Breast epithelium (tissue), 4 donors: Measurements from ENCODE around the gene BTN3A1. TPM values are rescaled to one million over a fixed set of nuclear protein-coding genes. Genes with fewer than 3 reads are reported as not detected.

Experiments used
- DNase-seq, 2 donors: peaks; one replicate each; pipeline ENCODE4 v3.0.0-alpha.2; 2019; ENCODE audit warnings: low spot score in 2 of 2
- H3K27ac ChIP-seq, 2 donors: fragments of 200-600 bp; sonication (generic) in 1 of 2; one replicate each; pipeline ENCODE4 v1.5.1; 2016 to 2019; ENCODE audit warnings: mild to moderate bottlenecking in 1 of 2
- H3K27me3 ChIP-seq, 2 donors: fragments of 200-600 bp; sonication (generic) in 1 of 2; one replicate each; pipeline versions ENCODE4 v1.5.1 to v1.6.0; 2017 to 2019; ENCODE audit warnings: control low read depth in 1 of 2, mild to moderate bottlenecking in 1 of 2
- H3K36me3 ChIP-seq: fragments of 200-600 bp; one replicate; pipeline ENCODE4 v1.5.1; 2019
- H3K4me1 ChIP-seq, 2 donors: fragments of 200-600 bp; sonication (generic); one replicate each; pipeline ENCODE4 v1.5.1; 2016 to 2019; ENCODE audit warnings: control low read depth in 1 of 2
- H3K4me3 ChIP-seq, 3 donors: fragments of 200-600 bp; sonication (generic); 1 replicate in 2 of 3; 2 replicates in 1 of 3; pipeline ENCODE4 v1.5.1; 2016 to 2019; ENCODE audit warnings: mild to moderate bottlenecking in 3 of 3, moderate library complexity in 2 of 3
- H3K9me3 ChIP-seq, 2 donors: fragments of 200-600 bp; sonication (generic) in 1 of 2; one replicate each; pipeline ENCODE4 v1.5.1; 2016 to 2019; ENCODE audit warnings: control low read depth in 1 of 2
- POLR2A ChIP-seq: fragments of 450-650 bp; IDR thresholded peaks from one replicate; pipeline ENCODE4 v1.6.1; 2016; ENCODE audit warnings: antibody characterized with exemption, mild to moderate bottlenecking, moderate library complexity
- POLR2AphosphoS5 ChIP-seq, 3 donors: sonication (generic); formaldehyde crosslinking; IDR thresholded peaks; one replicate each; pipeline ENCODE4 v1.6.1; 2017; ENCODE audit warnings: antibody characterized with exemption in 3 of 3
- intact Hi-C: fragments of 100-400 bp; cut with DNase I; formaldehyde crosslinking; loops from one replicate; pipeline ENCODE4 v1.15.1; 2023; ENCODE audit warnings: low total_unique reads
- total RNA-seq, 3 donors: library from RNA; depleted of rRNA; stranded (reverse); fragments of >200 nt; gene quantifications; one replicate each; pipeline ENCODE4 v1.1.0, GENCODE V29; 2016
- TF ChIP-seq, protein P1 (sequence below), 3 donors: fragments of 450-650 bp; IDR thresholded peaks; one replicate each; pipeline ENCODE4 v1.5.1; 2016 to 2017; ENCODE audit warnings: antibody characterized with exemption in 3 of 3, mild to moderate bottlenecking in 3 of 3, moderate library complexity in 3 of 3

Gene BTN3A1
- total RNA-seq, 3 donors from 2014 or later: 9.1 to 23.4 (median 12.8) TPM

DNA sequence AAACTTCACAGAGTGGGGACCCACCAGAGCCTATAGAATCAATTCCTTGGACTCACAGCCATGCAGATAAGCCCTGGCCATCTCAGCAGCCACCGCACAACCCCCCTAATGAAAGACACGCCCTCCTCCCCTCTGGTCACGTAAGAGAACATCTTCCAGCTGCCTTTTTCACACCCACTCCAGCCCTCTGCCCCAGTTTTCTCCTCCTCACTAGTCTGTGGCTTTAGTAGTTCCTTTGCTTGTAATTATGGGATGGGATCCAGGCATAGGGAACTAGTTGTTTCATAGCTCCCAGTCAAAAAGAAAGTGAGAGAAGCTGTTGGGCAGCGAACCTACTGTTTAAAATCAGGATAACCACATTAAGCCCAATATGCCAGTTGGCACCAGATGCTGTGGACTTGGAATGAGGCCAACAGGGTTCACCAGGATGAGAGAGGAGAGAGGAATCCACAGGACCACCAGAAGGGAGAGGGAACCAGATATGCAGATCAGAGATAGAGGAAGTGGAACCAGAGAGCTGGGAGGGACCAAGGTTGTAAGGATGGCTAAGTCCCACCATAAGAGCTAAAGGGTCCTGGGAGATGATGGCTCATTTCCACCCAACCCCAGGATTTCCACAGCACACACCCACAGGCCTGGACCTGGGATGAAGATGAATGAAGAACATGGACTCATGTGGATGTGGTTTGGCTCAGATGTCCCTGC, 9.0 kb upstream of the BTN3A1 start:
- intact Hi-C loops: no loop called here
- Histone ChIP-seq H3K4me1 (no peaks in the 10 kb centered on the region), H3K27ac (peak overlapping the region in 1 of 2 donors; percentile 32)

DNA sequence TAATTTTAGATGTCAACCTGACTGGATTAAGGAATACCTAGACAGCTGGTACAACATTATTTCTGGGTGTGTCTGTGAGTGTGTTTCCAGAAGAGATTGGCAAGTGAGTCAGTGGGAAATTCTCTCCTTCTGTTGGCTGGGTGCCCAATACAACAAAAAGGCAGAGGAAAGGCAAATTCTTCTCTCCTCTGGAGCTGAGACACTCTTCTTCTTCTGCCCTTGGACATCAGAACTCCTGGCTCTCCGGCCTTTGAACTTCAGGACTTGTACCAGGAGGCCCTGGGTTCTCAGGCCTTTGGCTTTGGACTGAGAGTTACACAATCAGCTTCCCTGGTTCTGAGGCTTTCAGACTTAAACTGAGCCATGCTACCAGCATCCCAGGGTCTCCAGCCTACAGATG, 7.8 kb upstream of the BTN3A1 start:
- no peak for DNase-seq
- H3K36me3 ChIP-seq: no peaks in the 10 kb centered on the region
- no peaks in the 10 kb centered on the region for H3K4me1 ChIP-seq
- intact Hi-C loops: no loop called here
- no peaks in the 10 kb centered on the region for H3K9me3 ChIP-seq
- no peak overlapping the region for H3K4me3 ChIP-seq
- H3K27ac ChIP-seq: no peak overlapping the region
- no peaks in the 10 kb centered on the region for H3K27me3 ChIP-seq
- TF ChIP-seq, protein P1, sequence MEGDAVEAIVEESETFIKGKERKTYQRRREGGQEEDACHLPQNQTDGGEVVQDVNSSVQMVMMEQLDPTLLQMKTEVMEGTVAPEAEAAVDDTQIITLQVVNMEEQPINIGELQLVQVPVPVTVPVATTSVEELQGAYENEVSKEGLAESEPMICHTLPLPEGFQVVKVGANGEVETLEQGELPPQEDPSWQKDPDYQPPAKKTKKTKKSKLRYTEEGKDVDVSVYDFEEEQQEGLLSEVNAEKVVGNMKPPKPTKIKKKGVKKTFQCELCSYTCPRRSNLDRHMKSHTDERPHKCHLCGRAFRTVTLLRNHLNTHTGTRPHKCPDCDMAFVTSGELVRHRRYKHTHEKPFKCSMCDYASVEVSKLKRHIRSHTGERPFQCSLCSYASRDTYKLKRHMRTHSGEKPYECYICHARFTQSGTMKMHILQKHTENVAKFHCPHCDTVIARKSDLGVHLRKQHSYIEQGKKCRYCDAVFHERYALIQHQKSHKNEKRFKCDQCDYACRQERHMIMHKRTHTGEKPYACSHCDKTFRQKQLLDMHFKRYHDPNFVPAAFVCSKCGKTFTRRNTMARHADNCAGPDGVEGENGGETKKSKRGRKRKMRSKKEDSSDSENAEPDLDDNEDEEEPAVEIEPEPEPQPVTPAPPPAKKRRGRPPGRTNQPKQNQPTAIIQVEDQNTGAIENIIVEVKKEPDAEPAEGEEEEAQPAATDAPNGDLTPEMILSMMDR (IDR thresholded peaks at IDR 0.05): no peak
- TF ChIP-seq POLR2A (no peak), POLR2AphosphoS5 (IDR thresholded peaks at IDR 0.05) (no peak)

More for the DNA sequence above, 9.0 kb upstream of the BTN3A1 start:
- no peak for TF ChIP-seq POLR2A
- no peak for TF ChIP-seq POLR2AphosphoS5 (IDR thresholded peaks at IDR 0.05)
- TF ChIP-seq, protein P1 (IDR thresholded peaks at IDR 0.05): no peak
- H3K4me3 ChIP-seq: no peak overlapping the region
- no peak for DNase-seq
- no peaks in the 10 kb centered on the region for H3K36me3 ChIP-seq
- no peaks in the 10 kb centered on the region for H3K27me3 ChIP-seq
- H3K9me3 ChIP-seq: no peaks in the 10 kb centered on the region

DNA sequence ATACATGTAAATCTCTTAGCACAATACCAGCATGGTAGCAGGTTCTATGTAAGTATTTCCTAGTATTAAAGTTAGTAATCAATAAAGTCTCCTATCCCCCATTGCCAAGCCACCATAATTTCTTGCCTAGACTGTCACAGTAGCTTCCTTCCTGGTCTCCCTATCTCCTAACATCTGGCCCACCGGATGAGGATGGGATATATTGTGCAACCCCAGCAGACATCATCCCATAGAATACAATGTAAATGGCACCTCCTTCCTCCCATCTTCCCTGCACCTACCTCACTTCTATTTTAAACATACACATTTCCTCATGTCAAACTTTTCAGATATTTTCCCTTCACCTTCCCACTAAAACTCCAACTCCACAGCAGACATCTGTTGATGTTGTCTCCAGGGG, 3.5 kb upstream of the BTN3A1 start:
- intact Hi-C loops: no loop called here
- TF ChIP-seq POLR2AphosphoS5 (IDR thresholded peaks at IDR 0.05) (no peak), POLR2A (no peak)
- TF ChIP-seq, protein P1 (IDR thresholded peaks at IDR 0.05): no peak

DNA sequence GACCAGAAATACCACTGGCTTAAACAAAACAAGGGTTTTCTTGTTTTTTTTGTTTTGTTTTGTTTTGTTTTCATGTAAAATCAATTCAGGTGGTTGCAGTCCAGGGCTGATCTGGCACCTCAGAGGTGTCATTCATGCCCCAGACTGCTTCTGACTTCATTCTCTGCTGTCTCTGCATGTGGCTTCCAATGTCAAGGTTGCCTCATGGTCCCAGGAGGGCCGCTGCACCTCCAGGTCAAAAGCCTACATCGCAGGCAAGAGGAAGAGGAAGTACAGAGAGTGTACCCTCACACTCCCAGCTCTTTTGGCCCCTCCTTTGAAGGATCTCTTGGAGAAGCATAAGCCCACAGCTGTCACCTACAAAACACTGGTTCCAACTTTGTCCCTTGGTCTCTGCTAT, 1.4 kb upstream of the BTN3A1 start:
- TF ChIP-seq POLR2A: no peak
- TF ChIP-seq, protein P1 (IDR thresholded peaks at IDR 0.05): no peak
- no peak for TF ChIP-seq POLR2AphosphoS5 (IDR thresholded peaks at IDR 0.05)
- H3K36me3 ChIP-seq: no peaks in the 10 kb centered on the region
- H3K4me3 ChIP-seq: no peak overlapping the region
- H3K27ac ChIP-seq: no peak overlapping the region
- intact Hi-C loops: no loop called here
- no peaks in the 10 kb centered on the region for H3K9me3 ChIP-seq
- DNase-seq: no peak
- peaks cover 0 to 7% of the 10 kb centered on the region in 2 donors for H3K4me1 ChIP-seq
- no peaks in the 10 kb centered on the region for H3K27me3 ChIP-seq

More for the DNA sequence above, 3.5 kb upstream of the BTN3A1 start:
- Histone ChIP-seq H3K4me3 (no peak overlapping the region), H3K36me3 (no peaks in the 10 kb centered on the region), H3K9me3 (no peaks in the 10 kb centered on the region), H3K27me3 (no peaks in the 10 kb centered on the region), H3K4me1 (peaks cover 0 to 7% of the 10 kb centered on the region in 2 donors), H3K27ac (no peak overlapping the region)
- DNase-seq: no peak

DNA sequence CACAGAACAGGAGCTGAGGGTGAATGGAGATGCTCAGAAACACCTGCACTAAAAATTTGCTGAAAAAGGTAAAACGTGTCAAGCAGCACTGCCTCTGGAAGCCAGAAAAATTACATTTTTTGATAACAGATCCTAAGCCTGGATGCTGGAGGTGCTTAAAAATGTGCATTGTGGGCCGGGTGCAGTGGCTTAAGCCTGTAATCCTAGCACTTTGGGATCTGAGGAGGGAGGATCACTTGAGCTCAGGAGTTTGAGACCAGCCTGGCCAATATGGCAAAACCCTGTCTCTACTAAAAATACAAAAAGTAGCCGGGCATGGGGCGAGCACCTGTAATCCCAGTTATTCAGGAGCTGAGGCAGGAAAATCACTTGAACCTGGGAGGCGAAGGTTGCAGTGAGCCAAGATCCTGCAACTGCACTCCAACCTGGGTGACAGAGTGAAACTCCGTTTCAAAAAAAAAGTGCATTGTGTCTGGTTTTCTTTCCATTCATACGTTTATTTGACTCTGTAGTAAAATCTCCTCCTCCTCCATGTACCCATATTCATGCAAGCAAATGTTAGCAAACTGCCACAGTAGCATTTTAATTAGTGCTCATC, 587 bp upstream of the BTN3A1 start:
- DNase-seq: no peak
- no peak for TF ChIP-seq POLR2AphosphoS5 (IDR thresholded peaks at IDR 0.05)
- TF ChIP-seq, protein P1 (IDR thresholded peaks at IDR 0.05): no peak
- peaks cover 0 to 7% of the 10 kb centered on the region in 2 donors for H3K4me1 ChIP-seq
- H3K36me3 ChIP-seq: no peaks in the 10 kb centered on the region
- peak overlapping the region; percentile 74 to 89 for H3K27ac ChIP-seq
- no peaks in the 10 kb centered on the region for H3K27me3 ChIP-seq
- no peaks in the 10 kb centered on the region for H3K9me3 ChIP-seq
- intact Hi-C loops: no loop called here
- peak overlapping the region; percentile 56 to 65 (median 61) for H3K4me3 ChIP-seq
